K562 (cell line): Measurements from ENCODE around the gene YBX1. TPM values are rescaled to one million over a fixed set of nuclear protein-coding genes. Genes with fewer than 3 reads are reported as not detected.

ENCODE experiments used
- BRCA1 ChIP-seq, 2 experiments: fragments of 450-650 bp in 1 of 2; sonication (generic) in 1 of 2; formaldehyde crosslinking in 1 of 2; IDR thresholded peaks; 2 replicates each; pipeline versions ENCODE4 v1.5.0 to v1.6.1; 2017 to 2020; ENCODE audit warnings: mild to moderate bottlenecking in 1 of 2, missing genetic modification reagents in 1 of 2
- ETV5 ChIP-seq: sonication (generic); formaldehyde crosslinking; IDR thresholded peaks from 2 replicates; pipeline ENCODE4 v1.4.0; 2020; ENCODE audit warnings: low read depth, mild to moderate bottlenecking, missing genetic modification reagents
- GTF2E2 ChIP-seq: fragments of 200-800 bp; sonication (Bioruptor generic); IDR thresholded peaks from 2 replicates; pipeline ENCODE4 v1.6.1; 2016; ENCODE audit warnings: missing genetic modification characterization, missing compliant biosample characterization
- NELFE ChIP-seq: IDR thresholded peaks from 2 replicates; pipeline ENCODE4 v1.6.1; 2011; ENCODE audit warnings: mild to moderate bottlenecking; ENCODE audit not compliant: insufficient read depth, insufficient read length
- NR2C2 ChIP-seq, 2 experiments: fragments of 200-800 bp in 1 of 2; sonication (Bioruptor generic) in 1 of 2; sonication (generic) in 1 of 2; formaldehyde crosslinking in 1 of 2; IDR thresholded peaks; 2 replicates each; pipeline versions ENCODE4 v1.6.1 to v1.8.0; 2016 to 2022; ENCODE audit warnings: mild to moderate bottlenecking in 1 of 2, missing compliant biosample characterization in 1 of 2, missing genetic modification characterization in 1 of 2, missing genetic modification reagents in 1 of 2
- TAF1 ChIP-seq: IDR thresholded peaks from 2 replicates; pipeline ENCODE4 v1.6.1; 2011; ENCODE audit warnings: mild to moderate bottlenecking, low read length, moderate library complexity; ENCODE audit not compliant: insufficient read depth, control insufficient read depth, severe bottlenecking; ENCODE audit errors: extremely low read depth
- ZNF224 ChIP-seq: sonication (generic); formaldehyde crosslinking; IDR thresholded peaks from 2 replicates; pipeline ENCODE4 v1.8.0; 2022; ENCODE audit warnings: mild to moderate bottlenecking, missing genetic modification reagents
- polyA plus RNA-seq, 8 experiments: library from polyadenylated mRNA; depleted of rRNA in 4 of 8; stranded (reverse) in 5 of 8; unstranded in 3 of 8; fragments of >200 nt; fragmentation: Nextera tagmentation in 2 of 8; fragmentation: Illumina TruSeq in 1 of 8; extraction: Ambion mirVana in 2 of 8; extraction: Trizol in 1 of 8; gene quantifications; 2 replicates each; pipeline versions ENCODE4 v1.2.1 to v1.2.3, GENCODE V29; 2011 to 2014; ENCODE audit warnings: inconsistent platforms in 1 of 8, missing spikeins in 1 of 8
- total RNA-seq, 7 experiments: library from RNA; depleted of rRNA in 6 of 7; stranded (reverse); fragments of >200 nt in 6 of 7; fragmentation: Illumina TruSeq in 2 of 7; extraction: Trizol in 2 of 7; gene quantifications; 2 replicates each; pipeline versions ENCODE4 v1.2.1 to v1.2.3, GENCODE V29; 2011 to 2021; ENCODE audit warnings: low replicate concordance in 1 of 7
- TF ChIP-seq, protein P1 (sequence below): sonication (generic); formaldehyde crosslinking; IDR thresholded peaks from 2 replicates; pipeline ENCODE4 v1.8.0; 2023; ENCODE audit warnings: mild to moderate bottlenecking, missing genetic modification reagents
- TF ChIP-seq, protein P2 (sequence below): sonication (generic); formaldehyde crosslinking; IDR thresholded peaks from 2 replicates; pipeline ENCODE4 v1.8.0; 2022; ENCODE audit warnings: mild to moderate bottlenecking, missing genetic modification reagents

Gene YBX1
- total and polyA plus RNA-seq, 9 of the 15 experiments (the other 6 are each of a cell fraction or from before 2014, with no cell fraction given), result 363 to 1,955 (median 1,216) TPM

DNA sequence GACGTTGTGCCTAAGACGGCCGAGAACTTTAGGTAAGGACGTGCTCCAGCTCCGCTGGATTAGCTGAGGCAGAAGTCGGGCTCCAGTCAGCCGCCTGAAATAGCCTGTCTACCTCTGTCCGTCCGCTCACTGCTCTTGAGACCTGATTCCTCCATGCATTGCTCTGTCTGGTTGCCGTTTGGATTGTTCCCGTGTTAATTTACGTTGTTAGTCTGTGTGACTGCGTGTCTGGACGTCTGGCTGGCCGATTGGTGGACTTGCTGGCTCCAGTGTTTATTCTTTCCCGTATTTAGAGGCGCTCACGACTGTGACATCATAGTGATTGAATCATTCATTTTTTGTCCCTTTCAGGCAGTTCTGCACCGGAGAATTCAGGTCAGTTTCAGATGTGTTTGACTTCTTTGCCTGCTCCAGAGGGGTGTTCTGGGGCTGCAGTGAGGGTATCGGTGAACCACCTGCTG lies 23.3 kb upstream of the YBX1 start (continued):
- TF ChIP-seq, protein P1, sequence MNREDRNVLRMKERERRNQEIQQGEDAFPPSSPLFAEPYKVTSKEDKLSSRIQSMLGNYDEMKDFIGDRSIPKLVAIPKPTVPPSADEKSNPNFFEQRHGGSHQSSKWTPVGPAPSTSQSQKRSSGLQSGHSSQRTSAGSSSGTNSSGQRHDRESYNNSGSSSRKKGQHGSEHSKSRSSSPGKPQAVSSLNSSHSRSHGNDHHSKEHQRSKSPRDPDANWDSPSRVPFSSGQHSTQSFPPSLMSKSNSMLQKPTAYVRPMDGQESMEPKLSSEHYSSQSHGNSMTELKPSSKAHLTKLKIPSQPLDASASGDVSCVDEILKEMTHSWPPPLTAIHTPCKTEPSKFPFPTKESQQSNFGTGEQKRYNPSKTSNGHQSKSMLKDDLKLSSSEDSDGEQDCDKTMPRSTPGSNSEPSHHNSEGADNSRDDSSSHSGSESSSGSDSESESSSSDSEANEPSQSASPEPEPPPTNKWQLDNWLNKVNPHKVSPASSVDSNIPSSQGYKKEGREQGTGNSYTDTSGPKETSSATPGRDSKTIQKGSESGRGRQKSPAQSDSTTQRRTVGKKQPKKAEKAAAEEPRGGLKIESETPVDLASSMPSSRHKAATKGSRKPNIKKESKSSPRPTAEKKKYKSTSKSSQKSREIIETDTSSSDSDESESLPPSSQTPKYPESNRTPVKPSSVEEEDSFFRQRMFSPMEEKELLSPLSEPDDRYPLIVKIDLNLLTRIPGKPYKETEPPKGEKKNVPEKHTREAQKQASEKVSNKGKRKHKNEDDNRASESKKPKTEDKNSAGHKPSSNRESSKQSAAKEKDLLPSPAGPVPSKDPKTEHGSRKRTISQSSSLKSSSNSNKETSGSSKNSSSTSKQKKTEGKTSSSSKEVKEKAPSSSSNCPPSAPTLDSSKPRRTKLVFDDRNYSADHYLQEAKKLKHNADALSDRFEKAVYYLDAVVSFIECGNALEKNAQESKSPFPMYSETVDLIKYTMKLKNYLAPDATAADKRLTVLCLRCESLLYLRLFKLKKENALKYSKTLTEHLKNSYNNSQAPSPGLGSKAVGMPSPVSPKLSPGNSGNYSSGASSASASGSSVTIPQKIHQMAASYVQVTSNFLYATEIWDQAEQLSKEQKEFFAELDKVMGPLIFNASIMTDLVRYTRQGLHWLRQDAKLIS (CRISPR knock-in tag), result 0 out of 2 replicates have a peak, but pooled peaks have one; percentile 1
- TF ChIP-seq BRCA1 (IDR thresholded peaks at IDR 0.05) (no peak), BRCA1 (CRISPR knock-in tag; IDR thresholded peaks at IDR 0.05) (no peak), ETV5 (CRISPR knock-in tag) (no peak), NR2C2 (CRISPR knock-in tag; IDR thresholded peaks at IDR 0.05) (no peak), NR2C2 (tag; IDR thresholded peaks at IDR 0.05) (0 out of 2 replicates have a peak, but pooled peaks have one; percentile 6), TAF1 (no peak), GTF2E2 (tag) (0 out of 2 replicates have a peak, but pooled peaks have one; percentile 1), ZNF224 (CRISPR knock-in tag) (0 out of 2 replicates have a peak, but pooled peaks have one; percentile 44), NELFE (no peak)
- TF ChIP-seq, protein P2, sequence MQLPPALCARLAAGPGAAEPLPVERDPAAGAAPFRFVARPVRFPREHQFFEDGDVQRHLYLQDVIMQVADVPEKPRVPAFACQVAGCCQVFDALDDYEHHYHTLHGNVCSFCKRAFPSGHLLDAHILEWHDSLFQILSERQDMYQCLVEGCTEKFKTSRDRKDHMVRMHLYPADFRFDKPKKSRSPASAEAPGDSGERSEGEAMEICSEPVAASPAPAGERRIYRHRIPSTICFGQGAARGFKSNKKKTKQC (CRISPR knock-in tag), result 0 out of 2 replicates have a peak, but pooled peaks have one; percentile 12
